K562 (cell line): ENCODE results near the gene ANKMY2. TPM values are rescaled to one million over a fixed set of nuclear protein-coding genes. Genes with fewer than 3 reads are reported as not detected.

Experiments used
- ATAC-seq: fragments of 200-7000 bp; cut with Tn5 transposase; 3 replicates; pipeline ENCODE4 v1.9.1; 2020; ENCODE audit warnings: moderate library complexity
- BruUV-seq: library from RNA; stranded (reverse); fragments of 400-500 nt; replicated peaks from 2 replicates; lab custom pipeline; 2021; lab: Mats Ljungman, UMichigan
- CTCF ChIA-PET: fragments of 300-600 bp; formaldehyde crosslinking; extraction: SDS; loops from one replicate; lab custom pipeline; 2021; ENCODE audit warnings: low intra/inter-chr PET ratio; lab: Yijun Ruan, JAX
- POLR2A ChIA-PET: fragments of 300-600, 350-650 bp; sonication (Branson Sonifier 250); formaldehyde crosslinking; extraction: SDS; loops from one replicate; lab custom pipeline; 2021; ENCODE audit warnings: antibody characterized with exemption, inconsistent platforms; lab: Yijun Ruan, JAX
- DNase-seq, 4 experiments: peaks; one replicate each; pipeline versions ENCODE4 v3.0.0 to v3.0.0-alpha.2; 2011 to 2018; ENCODE audit warnings: low spot score in 3 of 4, mixed read lengths in 3 of 4; ENCODE audit errors: extremely low read depth in 1 of 4
- FAIRE-seq: peaks from 2 replicates; lab custom pipeline; 2011; peaks lifted over from hg19 to GRCh38; lab: Jason Lieb, UNC
- H2AFZ ChIP-seq: 2 replicates; pipeline ENCODE4 v1.6.0; 2011; ENCODE audit warnings: low read depth, low read length, control low read depth, inconsistent platforms
- H3K27ac ChIP-seq: fragments of 200-600 bp; 3 replicates; pipeline ENCODE4 v1.8.0; 2011; ENCODE audit warnings: low read depth, mild to moderate bottlenecking, control low read depth, inconsistent platforms, low read length, moderate library complexity, mixed read lengths; ENCODE audit errors: extremely low read depth
- H3K27me3 ChIP-seq, 2 experiments: fragments of 300-600 bp in 1 of 2; 2 replicates in 1 of 2; 3 replicates in 1 of 2; pipeline versions ENCODE4 v1.6.0 to v1.8.0; 2011; ENCODE audit warnings: inconsistent platforms in 2 of 2, low read length in 2 of 2, mild to moderate bottlenecking in 1 of 2, mixed read lengths in 1 of 2, moderate library complexity in 1 of 2; ENCODE audit not compliant: control insufficient read depth in 2 of 2, insufficient read depth in 2 of 2
- H3K36me3 ChIP-seq: fragments of 300-600 bp; 3 replicates; pipeline ENCODE4 v1.8.0; 2011; ENCODE audit warnings: mild to moderate bottlenecking, low read length, inconsistent platforms; ENCODE audit not compliant: control insufficient read depth, insufficient read depth
- H3K4me1 ChIP-seq, 2 experiments: fragments of 200-600 bp in 1 of 2; replicated peaks in 1 of 2; 2 replicates in 1 of 2; 3 replicates in 1 of 2; pipeline versions ENCODE4 v1.5.1 to v1.8.0; 2011; ENCODE audit warnings: inconsistent platforms in 2 of 2, low read length in 2 of 2, mild to moderate bottlenecking in 1 of 2, mixed read lengths in 1 of 2, moderate library complexity in 1 of 2; ENCODE audit not compliant: control insufficient read depth in 2 of 2, insufficient read depth in 2 of 2
- H3K4me2 ChIP-seq: 2 replicates; pipeline ENCODE4 v1.6.1; 2011; ENCODE audit warnings: low read length, control low read depth, inconsistent platforms, mixed read lengths; ENCODE audit not compliant: insufficient read depth
- H3K4me3 ChIP-seq: fragments of 200-600 bp; sonication (generic), shearing (Covaris generic); 2 replicates; pipeline ENCODE4 v1.5.1; 2016; ENCODE audit warnings: control low read depth, inconsistent platforms
- H3K79me2 ChIP-seq: fragments of 200-600 bp; 3 replicates; pipeline ENCODE4 v1.8.0; 2011; ENCODE audit warnings: low read length, inconsistent platforms; ENCODE audit not compliant: control insufficient read depth, insufficient read depth
- H3K9ac ChIP-seq, 2 experiments: 2 replicates each; pipeline versions ENCODE4 v1.6.0 to v1.6.1; 2011; ENCODE audit warnings: low read depth in 2 of 2, low read length in 2 of 2, control low read depth in 1 of 2, inconsistent platforms in 1 of 2, mild to moderate bottlenecking in 1 of 2, mixed read lengths in 1 of 2; ENCODE audit not compliant: insufficient read depth in 1 of 2
- H3K9me1 ChIP-seq: one replicate; pipeline ENCODE4 v1.6.0; 2011; ENCODE audit warnings: inconsistent platforms, mild to moderate bottlenecking, low read length, moderate library complexity; ENCODE audit not compliant: control insufficient read depth, insufficient read depth
- H3K9me3 ChIP-seq: replicated peaks from 2 replicates; pipeline ENCODE4 v1.5.1; 2011; ENCODE audit warnings: low read depth, low read length, inconsistent platforms; ENCODE audit not compliant: control insufficient read depth, insufficient read depth
- H4K20me1 ChIP-seq: replicated peaks from 2 replicates; pipeline ENCODE4 v1.6.1; 2011; ENCODE audit warnings: low read length, inconsistent platforms, mixed read lengths; ENCODE audit not compliant: control insufficient read depth, insufficient read depth
- ATF6 ChIP-seq: sonication (generic); formaldehyde crosslinking; IDR thresholded peaks from 2 replicates; pipeline ENCODE4 v1.4.0; 2020; ENCODE audit warnings: mild to moderate bottlenecking, missing genetic modification reagents
- GMEB1 ChIP-seq: fragments of 250-450 bp; sonication (Bioruptor Pico); IDR thresholded peaks from 2 replicates; pipeline ENCODE4 v1.4.0; 2020; ENCODE audit warnings: mild to moderate bottlenecking
- HBP1 ChIP-seq: fragments of 450-650 bp; formaldehyde crosslinking; IDR thresholded peaks from 2 replicates; pipeline ENCODE4 v1.4.0; 2022; ENCODE audit warnings: missing genetic modification characterization
- MAFG ChIP-seq: fragments of 450-650 bp; conservative IDR thresholded peaks from 2 replicates; pipeline ENCODE4 v1.6.1; 2016; ENCODE audit warnings: missing genetic modification characterization, missing compliant biosample characterization
- NFE2 ChIP-seq: IDR thresholded peaks from 2 replicates; pipeline ENCODE4 v1.6.1; 2014; ENCODE audit warnings: antibody characterized with exemption, low read depth
- POLR2AphosphoS5 ChIP-seq: IDR thresholded peaks from 2 replicates; pipeline ENCODE4 v1.6.1; 2011; ENCODE audit warnings: mild to moderate bottlenecking, low read depth, low read length, moderate library complexity; ENCODE audit not compliant: control insufficient read depth, insufficient read depth
- PREB ChIP-seq: sonication (generic); formaldehyde crosslinking; IDR thresholded peaks from 2 replicates; pipeline ENCODE4 v1.8.1; 2023; ENCODE audit warnings: mild to moderate bottlenecking, missing genetic modification reagents
- SRF ChIP-seq, 2 experiments: fragments of 250-450, 450-650 bp in 1 of 2; sonication (Bioruptor Pico) in 1 of 2; sonication (generic) in 1 of 2; formaldehyde crosslinking; IDR thresholded peaks; 2 replicates each; pipeline versions ENCODE4 v1.5.0 to v1.5.1; 2020 to 2022; ENCODE audit warnings: mild to moderate bottlenecking in 1 of 2, missing genetic modification reagents in 1 of 2
- WHSC1 ChIP-seq: IDR thresholded peaks from one replicate; pipeline ENCODE4 v1.6.1; 2012; ENCODE audit warnings: low read length, control low read depth, inconsistent platforms
- WGBS: fragments of 100-300 bp; shearing (Covaris generic); methylation state at CpG from one replicate; pipeline ENCODE4 v1.1.6; 2016; ENCODE audit warnings: low coverage, mixed read lengths; ENCODE audit not compliant: insufficient coverage; ENCODE audit errors: missing lambda C conversion rate; 5-methylcytosine and 5-hydroxymethylcytosine counted together
- in situ Hi-C: fragments of 300-500 bp; cut with MboI; formaldehyde crosslinking; loops from 4 replicates; pipeline ENCODE4 v1.15.0; 2018; ENCODE audit warnings: inconsistent platforms, mixed read lengths
- intact Hi-C: fragments of 100-400 bp; cut with micrococcal nuclease; formaldehyde crosslinking; loops from 2 replicates; pipeline ENCODE4 v1.14.2; 2022
- polyA plus RNA-seq, 8 experiments: library from polyadenylated mRNA; depleted of rRNA in 4 of 8; stranded (reverse) in 5 of 8; unstranded in 3 of 8; fragments of >200 nt; fragmentation: Nextera tagmentation in 2 of 8; fragmentation: Illumina TruSeq in 1 of 8; extraction: Ambion mirVana in 2 of 8; extraction: Trizol in 1 of 8; gene quantifications; 2 replicates each; pipeline versions ENCODE4 v1.2.1 to v1.2.3, GENCODE V29; 2011 to 2014; ENCODE audit warnings: inconsistent platforms in 1 of 8, missing spikeins in 1 of 8
- total RNA-seq, 7 experiments: library from RNA; depleted of rRNA in 6 of 7; stranded (reverse); fragments of >200 nt in 6 of 7; fragmentation: Illumina TruSeq in 2 of 7; extraction: Trizol in 2 of 7; gene quantifications; 2 replicates each; pipeline versions ENCODE4 v1.2.1 to v1.2.3, GENCODE V29; 2011 to 2021; ENCODE audit warnings: low replicate concordance in 1 of 7

The ANKMY2 gene
- total and polyA plus RNA-seq, 9 of the 15 experiments (the other 6 are each of a cell fraction or from before 2014, with no cell fraction given) = 38.9 to 71.5 (median 48.8) TPM

GRCh38 chr7:16644636-16645592 lies 640 bp downstream of the ANKMY2 start (continued):
- TF ChIP-seq HBP1 (CRISPR knock-in tag) (no peak), POLR2AphosphoS5 (peak; percentile 72), GMEB1 (CRISPR knock-in tag) (peak; percentile 48; the same call in 1 of the 2 replicates), SRF (CRISPR knock-in tag; IDR thresholded peaks at IDR 0.05) (no peak)

GRCh38 chr7:16644157-16644556 lies 1.4 kb downstream of the ANKMY2 start:
- FAIRE-seq = peak; percentile 69
- CTCF ChIA-PET = no interaction called here

More at GRCh38 chr7:16644157-16644556, 1.4 kb downstream of the ANKMY2 start:
- H4K20me1 ChIP-seq = peaks cover 16% of the 10 kb centered on the region
- no TSS peak for BruUV-seq
- peak overlapping the region; percentile 85 to 98 for H3K9ac ChIP-seq
- WGBS = 12% methylated on average over 4 of the region's 4 CpGs
- POLR2A ChIA-PET = interaction anchor here (0.7 to 1.3 kb wide), 6 partner anchors 8 to 211 kb away, joined by 3 to 5 read pairs (median 3); no protein-coding TSS in a partner anchor
- H3K9me1 ChIP-seq = no peaks in the 10 kb centered on the region
- H3K4me2 ChIP-seq = peak overlapping the region; percentile 88
- H3K27ac ChIP-seq = peak overlapping the region; percentile 96
- H3K4me3 ChIP-seq = peak overlapping the region; percentile 90
- no peaks in the 10 kb centered on the region for H3K27me3 ChIP-seq
- TF ChIP-seq NFE2 = 0 out of 2 replicates have a peak, but pooled peaks have one; percentile 2
- 0 out of 2 replicates have a peak, but pooled peaks have one; percentile 30 for TF ChIP-seq PREB
- no peak for TF ChIP-seq WHSC1
- 0 out of 2 replicates have a peak, but pooled peaks have one; percentile 12 for TF ChIP-seq MAFG (tag)
- TF ChIP-seq ATF6 (CRISPR knock-in tag) = 0 out of 2 replicates have a peak, but pooled peaks have one; percentile 5
- no peak for TF ChIP-seq POLR2AphosphoS5
- peaks cover 52% of the 10 kb centered on the region for H3K36me3 ChIP-seq
- H3K9me3 ChIP-seq = no peaks in the 10 kb centered on the region
- peaks cover 94% of the 10 kb centered on the region for H3K79me2 ChIP-seq
- intact Hi-C loops = loop anchor here (2.0 kb wide), 2 partner anchors 15 to 383 kb away; no protein-coding TSS in a partner anchor
- DNase-seq (no peak), ATAC-seq (no peak)
- H3K4me1 ChIP-seq = peaks cover 8 to 28% of the 10 kb centered on the region in 2 experiments; a peak in 4 of 5 replicates
- in situ Hi-C loops = no loop called here
- peak overlapping the region; percentile 93 for H2AFZ ChIP-seq
